IMR-90 (cell line): ENCODE results near the gene BDKRB1. TPM values are rescaled to one million over a fixed set of nuclear protein-coding genes. Genes with fewer than 3 reads are reported as not detected.

Experiments used
- ATAC-seq: fragments of 200-7000 bp; cut with Tn5 transposase; 2 replicates; pipeline ENCODE4 v1.9.1; 2020; ENCODE audit warnings: low read depth, mild to moderate bottlenecking, moderate library complexity
- BruUV-seq: library from RNA; stranded (reverse); fragments of 400-500 nt; replicated peaks from 2 replicates; lab custom pipeline; 2021; lab: Mats Ljungman, UMichigan
- CTCF ChIA-PET: fragments of 300-600 bp; formaldehyde crosslinking; extraction: SDS; loops from one replicate; lab custom pipeline; 2021; ENCODE audit warnings: antibody characterized with exemption; lab: Yijun Ruan, JAX
- POLR2A ChIA-PET: fragments of 300-600 bp; sonication (Branson Sonifier 250); formaldehyde crosslinking; loops from one replicate; lab custom pipeline; 2022; ENCODE audit warnings: antibody characterized with exemption; ENCODE audit not compliant: unreplicated experiment; lab: Charles Lee
- DNase-seq: peaks from one replicate; pipeline ENCODE4 v3.0.0; 2013
- H2AFZ ChIP-seq: replicated peaks from 2 replicates; pipeline ENCODE3; 2013; ENCODE audit warnings: low read length, mild to moderate bottlenecking; ENCODE audit not compliant: poor library complexity
- H2AK5ac ChIP-seq: 2 replicates; pipeline ENCODE4 v1.6.1; 2013; ENCODE audit warnings: low read depth, low read length, inconsistent platforms
- H2AK9ac ChIP-seq: replicated peaks from 2 replicates; pipeline ENCODE3; 2013; ENCODE audit warnings: mild to moderate bottlenecking, low read depth, low read length, moderate library complexity; ENCODE audit not compliant: poor library complexity
- H2BK120ac ChIP-seq: 2 replicates; pipeline ENCODE4 v1.6.1; 2013; ENCODE audit warnings: low read depth, low read length, inconsistent platforms
- H2BK15ac ChIP-seq: 3 replicates; pipeline ENCODE4 v1.6.1; 2013; ENCODE audit warnings: low read depth, low read length, inconsistent platforms
- H2BK20ac ChIP-seq: 2 replicates; pipeline ENCODE4 v1.6.1; 2013; ENCODE audit warnings: low read depth, mild to moderate bottlenecking, inconsistent platforms, low read length, moderate library complexity
- H2BK5ac ChIP-seq: 2 replicates; pipeline ENCODE4 v1.6.1; 2013; ENCODE audit warnings: mild to moderate bottlenecking, low read depth, low read length, inconsistent platforms; ENCODE audit not compliant: poor library complexity, severe bottlenecking
- H3K14ac ChIP-seq: replicated peaks from 2 replicates; pipeline ENCODE4 v1.6.1; 2013; ENCODE audit warnings: low read depth, low read length, inconsistent platforms
- H3K18ac ChIP-seq: 2 replicates; pipeline ENCODE4 v1.6.1; 2013; ENCODE audit warnings: low read depth, low read length, control low read depth
- H3K23ac ChIP-seq: 2 replicates; pipeline ENCODE4 v1.6.1; 2013; ENCODE audit warnings: low read depth, low read length, inconsistent platforms
- H3K27ac ChIP-seq: 2 replicates; pipeline ENCODE4 v1.5.1; 2013; ENCODE audit warnings: mild to moderate bottlenecking, control low read depth, low read length; ENCODE audit not compliant: insufficient read depth
- H3K27me3 ChIP-seq: 2 replicates; pipeline ENCODE4 v1.6.1; 2013; ENCODE audit warnings: low read length; ENCODE audit not compliant: control insufficient read depth, insufficient read depth
- H3K36me3 ChIP-seq: 2 replicates; pipeline ENCODE4 v1.6.1; 2013; ENCODE audit warnings: low read length, mixed read lengths; ENCODE audit not compliant: control insufficient read depth, insufficient read depth
- H3K4ac ChIP-seq: 2 replicates; pipeline ENCODE4 v1.6.1; 2013; ENCODE audit warnings: low read depth, low read length, inconsistent platforms
- H3K4me1 ChIP-seq: 2 replicates; pipeline ENCODE4 v1.6.1; 2013; ENCODE audit warnings: low read length, mixed read lengths; ENCODE audit not compliant: control insufficient read depth, insufficient read depth
- H3K4me2 ChIP-seq: 2 replicates; pipeline ENCODE4 v1.6.1; 2013; ENCODE audit warnings: low read depth, mild to moderate bottlenecking, control low read depth, low read length, moderate library complexity
- H3K4me3 ChIP-seq: 2 replicates; pipeline ENCODE4 v1.5.1; 2013; ENCODE audit warnings: low read depth, mild to moderate bottlenecking, control low read depth, low read length, moderate library complexity; ENCODE audit not compliant: insufficient read depth
- H3K56ac ChIP-seq: 2 replicates; pipeline ENCODE4 v1.6.1; 2013; ENCODE audit warnings: low read length, inconsistent platforms; ENCODE audit not compliant: insufficient read depth; ENCODE audit errors: extremely low read depth
- H3K79me1 ChIP-seq, 2 experiments: 2 replicates each; pipeline ENCODE4 v1.6.1; 2013; ENCODE audit warnings: low read length in 2 of 2, inconsistent platforms in 1 of 2, low read depth in 1 of 2
- H3K9ac ChIP-seq: 2 replicates; pipeline ENCODE4 v1.6.1; 2013; ENCODE audit warnings: low read depth, low read length, control low read depth
- H3K9me1 ChIP-seq: 2 replicates; pipeline ENCODE4 v1.6.1; 2013; ENCODE audit warnings: low read length, inconsistent platforms; ENCODE audit not compliant: insufficient read depth
- H3K9me3 ChIP-seq: 2 replicates; pipeline ENCODE4 v1.6.1; 2013; ENCODE audit warnings: low read length; ENCODE audit not compliant: control insufficient read depth, insufficient read depth
- H4K20me1 ChIP-seq: 2 replicates; pipeline ENCODE4 v1.6.1; 2013; ENCODE audit warnings: low read length, inconsistent platforms; ENCODE audit not compliant: insufficient read depth
- H4K5ac ChIP-seq: 2 replicates; pipeline ENCODE4 v1.6.1; 2013; ENCODE audit warnings: mild to moderate bottlenecking, low read depth, low read length, control low read depth
- H4K8ac ChIP-seq, 2 experiments: 2 replicates each; pipeline ENCODE4 v1.6.1; 2013; ENCODE audit warnings: low read depth in 2 of 2, low read length in 2 of 2, control low read depth in 1 of 2, inconsistent platforms in 1 of 2
- H4K91ac ChIP-seq: 2 replicates; pipeline ENCODE4 v1.6.1; 2013; ENCODE audit warnings: low read depth, low read length, inconsistent platforms; ENCODE audit not compliant: insufficient read depth
- BHLHE40 ChIP-seq: fragments of 150-350 bp; IDR thresholded peaks from 2 replicates; pipeline ENCODE4 v1.6.1; 2016; ENCODE audit warnings: mild to moderate bottlenecking, low read depth, low read length
- CEBPB ChIP-seq: IDR thresholded peaks from 2 replicates; pipeline ENCODE4 v1.6.1; 2012; ENCODE audit warnings: low read depth, low read length, improper control_type of control experiment
- CHD1 ChIP-seq: IDR thresholded peaks from 2 replicates; pipeline ENCODE4 v1.6.1; 2012; ENCODE audit warnings: low read depth, low read length, improper control_type of control experiment
- FOS ChIP-seq: fragments of 150-350 bp; IDR thresholded peaks from 2 replicates; pipeline ENCODE4 v1.6.1; 2016; ENCODE audit warnings: low read depth, low read length
- MAFK ChIP-seq: IDR thresholded peaks from 2 replicates; pipeline ENCODE4 v1.6.1; 2012; ENCODE audit warnings: low read depth, low read length, improper control_type of control experiment
- MAZ ChIP-seq: IDR thresholded peaks from 2 replicates; pipeline ENCODE4 v1.6.1; 2012; ENCODE audit warnings: low read depth, mild to moderate bottlenecking, low read length, improper control_type of control experiment, moderate library complexity, borderline replicate concordance
- MXI1 ChIP-seq: IDR thresholded peaks from 2 replicates; pipeline ENCODE4 v1.6.1; 2012; ENCODE audit warnings: low read depth, mild to moderate bottlenecking, low read length, moderate library complexity, borderline replicate concordance
- NFE2L2 ChIP-seq: fragments of 150-350 bp; IDR thresholded peaks from 2 replicates; pipeline ENCODE4 v1.6.1; 2016; ENCODE audit warnings: low read depth, mild to moderate bottlenecking, low read length
- POLR2A ChIP-seq: IDR thresholded peaks from 2 replicates; pipeline ENCODE4 v1.6.1; 2012; ENCODE audit warnings: mild to moderate bottlenecking, low read depth, low read length
- RFX5 ChIP-seq: IDR thresholded peaks from 2 replicates; pipeline ENCODE4 v1.8.0; 2012; ENCODE audit warnings: low read depth, mild to moderate bottlenecking, low read length, moderate library complexity
- SMC3 ChIP-seq: fragments of 150-350 bp; IDR thresholded peaks from 2 replicates; pipeline ENCODE4 v1.6.1; 2016; ENCODE audit warnings: low read depth, mild to moderate bottlenecking, antibody characterized with exemption, low read length, moderate library complexity
- WGBS, 2 experiments: methylation state at CpG; one replicate each; pipeline versions ENCODE4 v1.1.5 to v1.1.7; 2013; ENCODE audit warnings: missing lambda C conversion rate in 2 of 2; ENCODE audit not compliant: insufficient read length in 1 of 2; ENCODE audit errors: extremely low coverage in 2 of 2; 5-methylcytosine and 5-hydroxymethylcytosine counted together
- dilution Hi-C: fragments of 300-500 bp; cut with HindIII; formaldehyde crosslinking; loops from one replicate; pipeline ENCODE4 v1.14.3; 2018; ENCODE audit warnings: low sequenced_read_pairs; ENCODE audit not compliant: unreplicated experiment
- in situ Hi-C: fragments of 300-500 bp; cut with MboI; formaldehyde crosslinking; loops from 3 replicates; pipeline ENCODE4 v1.14.3; 2019; ENCODE audit warnings: low sequenced_read_pairs, inconsistent platforms, mixed read lengths
- intact Hi-C: fragments of 100-400 bp; cut with micrococcal nuclease; formaldehyde crosslinking; loops from 2 replicates; pipeline ENCODE4 v1.10.0; 2022
- polyA plus RNA-seq, 3 experiments: library from polyadenylated mRNA; depleted of rRNA; stranded (reverse); fragments of >200 nt; gene quantifications; 2 replicates each; pipeline ENCODE4 v1.2.3, GENCODE V29; 2012; ENCODE audit warnings: low replicate concordance in 1 of 3
- total RNA-seq: library from RNA; depleted of rRNA; stranded (reverse); fragments of >200 nt; gene quantifications from 2 replicates; pipeline ENCODE4 v1.2.3, GENCODE V29; 2012
- TF ChIP-seq, protein P1 (sequence below): fragments of 150-350 bp; IDR thresholded peaks from 2 replicates; pipeline ENCODE4 v1.6.1; 2017; ENCODE audit warnings: mild to moderate bottlenecking, antibody characterized with exemption, low read length, low read depth

BDKRB1 gene
- total and polyA plus RNA-seq, 2 of the 4 experiments (the other 2 are of a cell fraction), result 56.5 to 130 TPM

DNA sequence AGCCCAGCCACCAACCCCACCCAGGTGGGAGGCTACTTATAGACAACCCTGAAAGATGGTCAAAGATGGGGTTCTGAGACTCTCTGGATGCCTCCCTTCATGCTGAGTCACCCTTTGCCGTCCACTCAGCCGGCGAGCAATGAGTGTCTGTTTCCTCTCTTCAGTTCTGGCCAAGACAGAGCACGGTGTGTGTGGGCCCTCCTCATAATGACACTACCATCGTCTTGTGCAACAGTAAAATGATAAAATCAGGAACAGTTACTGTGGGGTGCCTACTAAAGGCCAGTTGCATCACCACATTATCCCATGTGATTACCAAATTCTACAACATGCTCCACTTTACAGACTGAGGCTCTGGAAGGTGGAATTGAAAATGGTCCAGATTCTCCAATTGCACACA, 7.0 kb upstream of the BDKRB1 start:
- WGBS, 2 experiments, result no CpG with 5 or more reads among the region's 5 CpGs
- H3K27ac ChIP-seq, result peak overlapping the region; percentile 81
- H4K8ac ChIP-seq, result peak overlapping the region; percentile 14 to 68; a peak in 3 of 4 replicates
- H3K4me2 ChIP-seq, result no peak overlapping the region
- BruUV-seq, result no TSS peak
- H2AK9ac ChIP-seq, result peak overlapping the region; percentile 33
- H3K23ac ChIP-seq, result no peak overlapping the region
- peak overlapping the region; percentile 89 for H2BK5ac ChIP-seq
- peak overlapping the region; percentile 80 for H2AK5ac ChIP-seq
- H3K27me3 ChIP-seq, result no peaks in the 10 kb centered on the region
- peaks cover 30% of the 10 kb centered on the region for H3K9me1 ChIP-seq
- dilution Hi-C loops, result no loop called here
- H4K20me1 ChIP-seq, result peaks cover 7% of the 10 kb centered on the region
- peak overlapping the region; percentile 66 for H3K14ac ChIP-seq
- H3K4ac ChIP-seq, result peak overlapping the region; percentile 84
- H3K79me1 ChIP-seq, result peaks cover 18 to 69% of the 10 kb centered on the region in 2 experiments; a peak in 3 of 4 replicates
- no peak for TF ChIP-seq CHD1
- TF ChIP-seq MAFK, result peak; percentile 61; the same call in 1 of the 2 replicates
- TF ChIP-seq CEBPB, result peak; percentile 100
- TF ChIP-seq POLR2A, result peak; percentile 54; the same call in 1 of the 2 replicates
- peak; percentile 92 for TF ChIP-seq NFE2L2
- TF ChIP-seq, protein P1, sequence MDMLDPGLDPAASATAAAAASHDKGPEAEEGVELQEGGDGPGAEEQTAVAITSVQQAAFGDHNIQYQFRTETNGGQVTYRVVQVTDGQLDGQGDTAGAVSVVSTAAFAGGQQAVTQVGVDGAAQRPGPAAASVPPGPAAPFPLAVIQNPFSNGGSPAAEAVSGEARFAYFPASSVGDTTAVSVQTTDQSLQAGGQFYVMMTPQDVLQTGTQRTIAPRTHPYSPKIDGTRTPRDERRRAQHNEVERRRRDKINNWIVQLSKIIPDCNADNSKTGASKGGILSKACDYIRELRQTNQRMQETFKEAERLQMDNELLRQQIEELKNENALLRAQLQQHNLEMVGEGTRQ, result peak; percentile 26; the same call in 1 of the 2 replicates
- no peak for TF ChIP-seq SMC3
- peak; percentile 35; the same call in 1 of the 2 replicates for TF ChIP-seq MAZ
- TF ChIP-seq RFX5, result no peak
- TF ChIP-seq MXI1, result 0 out of 2 replicates have a peak, but pooled peaks have one; percentile 43
- TF ChIP-seq FOS, result peak; percentile 84
- peak; percentile 35; the same call in 1 of the 2 replicates for TF ChIP-seq BHLHE40
- CTCF ChIA-PET, result interaction anchor here (1.1 kb wide), 1 partner anchor 148 kb away, joined by 6 read pairs; no protein-coding TSS in a partner anchor
- H4K91ac ChIP-seq, result peak overlapping the region; percentile 77
- no peak overlapping the region for H3K9ac ChIP-seq
- intact Hi-C loops, result no loop called here
- no peak overlapping the region for H3K4me3 ChIP-seq
- H3K36me3 ChIP-seq, result peaks cover 18% of the 10 kb centered on the region
- peak overlapping the region; percentile 67 for H2BK20ac ChIP-seq
- H2BK120ac ChIP-seq, result peak overlapping the region; percentile 87
- POLR2A ChIA-PET, result no interaction called here
- peak; percentile 46 for ATAC-seq
- no peaks in the 10 kb centered on the region for H3K9me3 ChIP-seq
- peak overlapping the region; percentile 0 for H2AFZ ChIP-seq
- H2BK15ac ChIP-seq, result 0 out of 3 replicates have a peak overlapping the region, but pooled peaks have one; percentile 16
- no peak overlapping the region for H3K56ac ChIP-seq
- DNase-seq, result peak; percentile 93
- in situ Hi-C loops, result no loop called here
- H4K5ac ChIP-seq, result peak overlapping the region; percentile 34; the same call in 1 of the 2 replicates
- peaks cover 37% of the 10 kb centered on the region for H3K4me1 ChIP-seq
- peak overlapping the region; percentile 2; the same call in 1 of the 2 replicates for H3K18ac ChIP-seq
